H1 (cell line): Measurements from ENCODE around the gene CD28. TPM values are rescaled to one million over a fixed set of nuclear protein-coding genes. Genes with fewer than 3 reads are reported as not detected.
"Not testable (repeated sequence)": the region's sequence is repeated elsewhere in the genome, so short reads cannot be mapped to it uniquely, and the experiment has no call there.

ENCODE experiments used
- CTCF ChIA-PET: fragments of 300-600 bp; sonication (Branson Sonifier 250); formaldehyde crosslinking; loops from one replicate; lab custom pipeline; 2021; ENCODE audit not compliant: partially characterized antibody; lab: Charles Lee
- POLR2A ChIA-PET: fragments of 300-600 bp; sonication (Branson Sonifier 250); formaldehyde crosslinking; loops from one replicate; lab custom pipeline; 2021; ENCODE audit warnings: inconsistent platforms; ENCODE audit not compliant: partially characterized antibody; lab: Charles Lee
- DNase-seq, 2 experiments: peaks; one replicate each; pipeline versions ENCODE4 v3.0.0 to v3.0.0-alpha.2; 2010 to 2022; ENCODE audit warnings: low spot score in 2 of 2, low read depth in 1 of 2, mixed read lengths in 1 of 2
- FAIRE-seq: peaks from 2 replicates; lab custom pipeline; 2011; peaks lifted over from hg19 to GRCh38; lab: Jason Lieb, UNC
- H2AFZ ChIP-seq: 2 replicates; pipeline ENCODE4 v1.8.1; 2012; ENCODE audit warnings: low read length, inconsistent platforms
- H2AK5ac ChIP-seq: 2 replicates; pipeline ENCODE4 v1.6.1; 2013; ENCODE audit warnings: low read depth, low read length
- H2BK120ac ChIP-seq: replicated peaks from 2 replicates; pipeline ENCODE3; 2013; ENCODE audit warnings: low read depth, low read length, inconsistent platforms
- H2BK12ac ChIP-seq: 2 replicates; pipeline ENCODE4 v1.6.1; 2013; ENCODE audit warnings: low read depth, low read length
- H2BK15ac ChIP-seq: 2 replicates; pipeline ENCODE4 v1.6.1; 2013; ENCODE audit warnings: low read length
- H2BK20ac ChIP-seq: 2 replicates; pipeline ENCODE4 v1.6.1; 2013; ENCODE audit warnings: low read length
- H2BK5ac ChIP-seq: 2 replicates; pipeline ENCODE4 v1.6.1; 2013; ENCODE audit warnings: low read depth, low read length
- H3K14ac ChIP-seq: 2 replicates; pipeline ENCODE4 v1.6.1; 2013; ENCODE audit warnings: inconsistent platforms; ENCODE audit not compliant: insufficient read length
- H3K18ac ChIP-seq: 2 replicates; pipeline ENCODE4 v1.6.1; 2013; ENCODE audit warnings: low read length; ENCODE audit errors: extremely low read depth
- H3K23ac ChIP-seq: 2 replicates; pipeline ENCODE4 v1.6.1; 2013; ENCODE audit warnings: inconsistent platforms; ENCODE audit not compliant: insufficient read length
- H3K23me2 ChIP-seq: 2 replicates; pipeline ENCODE4 v1.6.1; 2013; ENCODE audit warnings: low read depth, low read length
- H3K27ac ChIP-seq: 2 replicates; pipeline ENCODE4 v1.6.1; 2011; ENCODE audit warnings: low read depth, low read length, inconsistent platforms
- H3K27me3 ChIP-seq, 4 experiments: replicated peaks in 1 of 4; 1 replicate in 1 of 4; 2 replicates in 3 of 4; pipeline versions ENCODE4 v1.6.1 to v1.8.1; 2011 to 2013; ENCODE audit warnings: low read length in 3 of 4, mild to moderate bottlenecking in 3 of 4, inconsistent platforms in 2 of 4, mixed read lengths in 2 of 4, moderate library complexity in 1 of 4; ENCODE audit not compliant: control insufficient read depth in 3 of 4, insufficient read depth in 3 of 4; ENCODE audit errors: extremely low read depth in 1 of 4
- H3K36me3 ChIP-seq, 4 experiments: 2 replicates each; pipeline versions ENCODE4 v1.6.1 to v1.8.1; 2011 to 2013; ENCODE audit warnings: mild to moderate bottlenecking in 4 of 4, low read length in 3 of 4, moderate library complexity in 2 of 4, control low read depth in 1 of 4, inconsistent platforms in 1 of 4; ENCODE audit not compliant: insufficient read depth in 4 of 4, control insufficient read depth in 2 of 4
- H3K4ac ChIP-seq: replicated peaks from 2 replicates; pipeline ENCODE3; 2013; ENCODE audit warnings: low read length, low read depth, mixed read lengths, inconsistent platforms; ENCODE audit not compliant: insufficient read length
- H3K4me1 ChIP-seq, 4 experiments: replicated peaks in 1 of 4; 1 replicate in 1 of 4; 2 replicates in 3 of 4; pipeline versions ENCODE4 v1.6.1 to v1.8.1; 2011 to 2013; ENCODE audit warnings: low read length in 3 of 4, inconsistent platforms in 2 of 4, mixed read lengths in 1 of 4; ENCODE audit not compliant: insufficient read depth in 4 of 4, control insufficient read depth in 3 of 4
- H3K4me2 ChIP-seq, 2 experiments: 2 replicates each; pipeline versions ENCODE4 v1.6.1 to v1.8.1; 2011 to 2013; ENCODE audit warnings: low read depth in 2 of 2, low read length in 2 of 2, control low read depth in 1 of 2, inconsistent platforms in 1 of 2, mild to moderate bottlenecking in 1 of 2; ENCODE audit not compliant: insufficient read depth in 1 of 2
- H3K4me3 ChIP-seq, 4 experiments: fragments of 200-600, 300-600 bp in 1 of 4; sonication (generic), shearing (Covaris generic), sonication (Bioruptor Twin) in 1 of 4; 2 replicates each; pipeline versions ENCODE4 v1.5.1 to v1.8.1; 2011 to 2016; ENCODE audit warnings: low read length in 4 of 4, low read depth in 3 of 4, control low read depth in 2 of 4, inconsistent platforms in 2 of 4, mild to moderate bottlenecking in 2 of 4, mixed read lengths in 1 of 4, moderate library complexity in 1 of 4; ENCODE audit not compliant: insufficient read depth in 2 of 4; ENCODE audit errors: extremely low read depth in 1 of 4
- H3K56ac ChIP-seq: replicated peaks from 2 replicates; pipeline ENCODE3; 2013; ENCODE audit warnings: low read depth, mild to moderate bottlenecking, mixed read lengths, low read length, inconsistent platforms; ENCODE audit not compliant: insufficient read length
- H3K79me1 ChIP-seq: 2 replicates; pipeline ENCODE4 v1.6.1; 2013; ENCODE audit warnings: low read depth, low read length, control low read depth
- H3K79me2 ChIP-seq, 2 experiments: 2 replicates each; pipeline versions ENCODE4 v1.6.1 to v1.8.1; 2012 to 2013; ENCODE audit warnings: low read length in 2 of 2, mild to moderate bottlenecking in 2 of 2, inconsistent platforms in 1 of 2; ENCODE audit not compliant: insufficient read depth in 2 of 2, control insufficient read depth in 1 of 2
- H3K9ac ChIP-seq, 4 experiments: replicated peaks in 1 of 4; 1 replicate in 1 of 4; 2 replicates in 3 of 4; pipeline versions ENCODE4 v1.6.1 to v1.8.1; 2011 to 2013; ENCODE audit warnings: low read depth in 3 of 4, low read length in 3 of 4, control low read depth in 2 of 4, mild to moderate bottlenecking in 2 of 4, moderate library complexity in 2 of 4, inconsistent platforms in 1 of 4; ENCODE audit errors: extremely low read depth in 1 of 4
- H3K9me3 ChIP-seq, 2 experiments: 2 replicates each; pipeline versions ENCODE4 v1.6.1 to v1.8.1; 2012 to 2013; ENCODE audit warnings: mild to moderate bottlenecking in 2 of 2, moderate library complexity in 2 of 2, control low read depth in 1 of 2, inconsistent platforms in 1 of 2, low read depth in 1 of 2, low read length in 1 of 2, mixed read lengths in 1 of 2; ENCODE audit not compliant: insufficient read depth in 2 of 2
- H4K20me1 ChIP-seq, 2 experiments: replicated peaks in 1 of 2; 2 replicates each; pipeline versions ENCODE3 to v1.8.1; 2011 to 2013; ENCODE audit warnings: inconsistent platforms in 2 of 2, low read length in 2 of 2, mild to moderate bottlenecking in 1 of 2; ENCODE audit not compliant: insufficient read depth in 2 of 2, control insufficient read depth in 1 of 2
- H4K5ac ChIP-seq: 2 replicates; pipeline ENCODE4 v1.6.1; 2013; ENCODE audit warnings: low read length, low read depth, mixed read lengths, inconsistent platforms; ENCODE audit not compliant: insufficient read length
- H4K8ac ChIP-seq: 2 replicates; pipeline ENCODE4 v1.8.0; 2013; ENCODE audit warnings: mild to moderate bottlenecking, moderate library complexity, low read length, inconsistent platforms; ENCODE audit not compliant: insufficient read depth; ENCODE audit errors: extremely low read depth
- H4K91ac ChIP-seq: replicated peaks from 2 replicates; pipeline ENCODE3; 2013; ENCODE audit warnings: low read length, mixed read lengths, inconsistent platforms; ENCODE audit not compliant: insufficient read length
- WGBS, 2 experiments: shearing (Covaris generic) in 1 of 2; methylation state at CpG; one replicate each; pipeline versions ENCODE4 v1.1.6 to v1.1.7; 2013 to 2015; ENCODE audit warnings: low lambda C conversion rate in 2 of 2, mixed read lengths in 2 of 2, inconsistent platforms in 1 of 2, low coverage in 1 of 2, missing lambda C conversion rate in 1 of 2; ENCODE audit not compliant: insufficient replicate concordance in 2 of 2, insufficient coverage in 1 of 2, insufficient read length in 1 of 2; ENCODE audit errors: extremely low coverage in 1 of 2, missing lambda C conversion rate in 1 of 2; 5-methylcytosine and 5-hydroxymethylcytosine counted together
- polyA plus RNA-seq, 7 experiments: library from polyadenylated mRNA; depleted of rRNA in 3 of 7; stranded (reverse) in 5 of 7; unstranded in 2 of 7; fragments of >200 nt in 5 of 7; fragments of 200-250 nt in 2 of 7; gene quantifications; 1 replicate in 5 of 7; 2 replicates in 1 of 7; 4 replicates in 1 of 7; pipeline versions ENCODE4 v1.2.1 to v1.2.3, GENCODE V29; 2011 to 2013; ENCODE audit warnings: missing spikeins in 2 of 7, mixed read lengths in 2 of 7
- total RNA-seq: library from RNA; stranded (reverse); fragmentation: NEBNext Ultra II Directional; extraction: Animal tissue kit (Norgen Biotek cat#: 25700); gene quantifications from 2 replicates; pipeline ENCODE4 v1.2.1, GENCODE V29; 2021

The CD28 gene
- total and polyA plus RNA-seq, 2 of the 8 experiments (the other 6 are each of a cell fraction or from before 2014, with no cell fraction given), result not detected

GRCh38 chr2:203697763-203698162 lies 8.7 kb upstream of the CD28 start:
- H3K9me3 ChIP-seq, H3K79me2 ChIP-seq, H3K23me2 ChIP-seq, H2BK120ac ChIP-seq, H3K4me3 ChIP-seq, H2BK15ac ChIP-seq, DNase-seq, H3K18ac ChIP-seq, H3K56ac ChIP-seq, H3K4me1 ChIP-seq, H3K27me3 ChIP-seq, FAIRE-seq, POLR2A ChIA-PET, H4K5ac ChIP-seq, H3K14ac ChIP-seq, H3K36me3 ChIP-seq, H3K27ac ChIP-seq, H3K23ac ChIP-seq, H2AFZ ChIP-seq, H4K8ac ChIP-seq, H2BK12ac ChIP-seq, CTCF ChIA-PET, H2AK5ac ChIP-seq, H3K79me1 ChIP-seq, H2BK20ac ChIP-seq, H4K20me1 ChIP-seq, H4K91ac ChIP-seq, H2BK5ac ChIP-seq, H3K4me2 ChIP-seq, H3K4ac ChIP-seq, H3K9ac ChIP-seq: not testable (repeated sequence)
- WGBS, 2 experiments, result 97% methylated on average over 2 of the region's 2 CpGs; no CpG with 5 or more reads in 1 of the 2 experiments

- H2BK12ac ChIP-seq, H2BK120ac ChIP-seq, H3K9me3 ChIP-seq, H3K27me3 ChIP-seq, H3K23me2 ChIP-seq, H2BK20ac ChIP-seq, H3K56ac ChIP-seq, H2BK5ac ChIP-seq, H4K20me1 ChIP-seq, H2AFZ ChIP-seq, H3K23ac ChIP-seq, H4K5ac ChIP-seq, FAIRE-seq, POLR2A ChIA-PET, H3K27ac ChIP-seq, H2BK15ac ChIP-seq, H2AK5ac ChIP-seq, H4K91ac ChIP-seq, H3K79me2 ChIP-seq, H3K36me3 ChIP-seq, H3K4ac ChIP-seq, H3K4me3 ChIP-seq, H3K9ac ChIP-seq, H3K14ac ChIP-seq, DNase-seq, CTCF ChIA-PET, H3K79me1 ChIP-seq, H3K18ac ChIP-seq, H4K8ac ChIP-seq, H3K4me2 ChIP-seq, H3K4me1 ChIP-seq: not testable (repeated sequence)
- WGBS, 2 experiments, result 92% methylated on average over 5 of the region's 5 CpGs; no CpG with 5 or more reads in 1 of the 2 experiments
Measured at GRCh38 chr2:203698410-203698809, 8.0 kb upstream of the CD28 start.
